Skeletal muscle satellite cell (primary cell): ENCODE results near the gene ABHD6. TPM values are rescaled to one million over a fixed set of nuclear protein-coding genes. Genes with fewer than 3 reads are reported as not detected.

Experiments used
- H3K27me3 ChIP-seq: 2 replicates; pipeline ENCODE4 v1.7.0; 2013; ENCODE audit warnings: low read length; ENCODE audit not compliant: control insufficient read depth, insufficient read depth
- H3K36me3 ChIP-seq: 2 replicates; pipeline ENCODE4 v1.7.0; 2013; ENCODE audit warnings: mild to moderate bottlenecking, control low read depth, low read length; ENCODE audit not compliant: insufficient read depth
- H3K4me1 ChIP-seq: 2 replicates; pipeline ENCODE4 v1.7.0; 2013; ENCODE audit warnings: low read length; ENCODE audit not compliant: control insufficient read depth, insufficient read depth
- H3K4me2 ChIP-seq: 2 replicates; pipeline ENCODE4 v1.7.0; 2013; ENCODE audit warnings: mild to moderate bottlenecking, low read length
- H3K4me3 ChIP-seq: 2 replicates; pipeline ENCODE4 v1.7.0; 2013; ENCODE audit warnings: low read length
- H3K9ac ChIP-seq: 2 replicates; pipeline ENCODE4 v1.7.0; 2013; ENCODE audit warnings: mild to moderate bottlenecking, low read depth, low read length, moderate library complexity
- H3K9me3 ChIP-seq: replicated peaks from 2 replicates; pipeline ENCODE4 v1.7.0; 2013; ENCODE audit warnings: mild to moderate bottlenecking, control low read depth, low read length
- total RNA-seq: library from RNA; depleted of rRNA; stranded (reverse); fragments of >200 nt; gene quantifications from 2 replicates; pipeline ENCODE4 v1.2.3, GENCODE V29; 2012; rRNA removed

The ABHD6 gene, protein sequence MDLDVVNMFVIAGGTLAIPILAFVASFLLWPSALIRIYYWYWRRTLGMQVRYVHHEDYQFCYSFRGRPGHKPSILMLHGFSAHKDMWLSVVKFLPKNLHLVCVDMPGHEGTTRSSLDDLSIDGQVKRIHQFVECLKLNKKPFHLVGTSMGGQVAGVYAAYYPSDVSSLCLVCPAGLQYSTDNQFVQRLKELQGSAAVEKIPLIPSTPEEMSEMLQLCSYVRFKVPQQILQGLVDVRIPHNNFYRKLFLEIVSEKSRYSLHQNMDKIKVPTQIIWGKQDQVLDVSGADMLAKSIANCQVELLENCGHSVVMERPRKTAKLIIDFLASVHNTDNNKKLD
- total RNA-seq, result 5.0 and 5.1 TPM in 2 replicates

- H3K4me3 ChIP-seq, result peak within 1 kb of the TSS; percentile 96
- H3K4me1 ChIP-seq, result peaks cover 11% of the 10 kb centered on the region
- H3K36me3 ChIP-seq, result no peaks in the 10 kb centered on the region
- peak within 1 kb of the TSS; percentile 77 for H3K9ac ChIP-seq
- H3K4me2 ChIP-seq, result peak within 1 kb of the TSS; percentile 100
- H3K27me3 ChIP-seq, result peaks cover 15% of the 10 kb centered on the region
- H3K9me3 ChIP-seq, result no peaks in the 10 kb centered on the region
Observed at GRCh38 chr3:58237238-58237940, at the start of gene ABHD6. Gene ABHD6 (plus strand): TSS chr3:58237792. CDS start chr3:58256587, 18,795 bp downstream.

GRCh38 chr3:58188173-58188564 lies 49.4 kb upstream of the ABHD6 start:
- Histone ChIP-seq H3K27me3 (peaks cover 26% of the 10 kb centered on the region), H3K4me2 (no peak overlapping the region), H3K9me3 (no peaks in the 10 kb centered on the region), H3K9ac (no peak overlapping the region), H3K4me3 (no peak overlapping the region), H3K4me1 (no peaks in the 10 kb centered on the region), H3K36me3 (no peaks in the 10 kb centered on the region)

GRCh38 chr3:58188921-58189451 lies 48.6 kb upstream of the ABHD6 start:
- no peak overlapping the region for H3K4me2 ChIP-seq
- no peak overlapping the region for H3K4me3 ChIP-seq
- peaks cover 18% of the 10 kb centered on the region for H3K27me3 ChIP-seq
- H3K36me3 ChIP-seq, result no peaks in the 10 kb centered on the region
- no peak overlapping the region for H3K9ac ChIP-seq
- no peaks in the 10 kb centered on the region for H3K4me1 ChIP-seq
- no peaks in the 10 kb centered on the region for H3K9me3 ChIP-seq

DNA sequence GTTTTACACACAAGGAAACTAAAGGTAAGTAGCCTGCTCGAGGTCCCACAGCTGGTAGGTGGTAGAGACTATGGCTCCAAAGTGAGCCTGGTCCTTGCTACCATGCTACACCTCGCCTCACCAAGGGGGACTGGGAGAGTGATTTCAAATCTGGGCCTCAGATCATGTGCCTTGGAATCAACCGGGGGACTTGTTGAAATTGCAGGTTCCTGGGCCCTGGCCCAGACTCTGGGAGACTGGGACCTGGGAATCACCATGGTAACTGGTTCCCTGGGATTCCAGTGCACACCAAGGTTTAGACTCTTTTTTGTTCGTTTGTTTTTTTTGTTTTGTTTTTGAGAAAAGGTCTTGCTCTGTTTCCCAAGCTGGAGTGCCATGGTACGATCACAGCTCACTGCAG lies 47.9 kb upstream of the ABHD6 start:
- H3K27me3 ChIP-seq, result peaks cover 13% of the 10 kb centered on the region
- no peak overlapping the region for H3K4me3 ChIP-seq
- H3K9me3 ChIP-seq, result no peaks in the 10 kb centered on the region
- no peak overlapping the region for H3K9ac ChIP-seq
- no peaks in the 10 kb centered on the region for H3K36me3 ChIP-seq
- no peak overlapping the region for H3K4me2 ChIP-seq
- H3K4me1 ChIP-seq, result no peaks in the 10 kb centered on the region

GRCh38 chr3:58190291-58190690 lies 47.3 kb upstream of the ABHD6 start:
- Histone ChIP-seq H3K9ac (no peak overlapping the region), H3K4me3 (no peak overlapping the region), H3K4me1 (no peaks in the 10 kb centered on the region), H3K27me3 (peaks cover 10% of the 10 kb centered on the region), H3K4me2 (no peak overlapping the region), H3K9me3 (no peaks in the 10 kb centered on the region), H3K36me3 (no peaks in the 10 kb centered on the region)

DNA sequence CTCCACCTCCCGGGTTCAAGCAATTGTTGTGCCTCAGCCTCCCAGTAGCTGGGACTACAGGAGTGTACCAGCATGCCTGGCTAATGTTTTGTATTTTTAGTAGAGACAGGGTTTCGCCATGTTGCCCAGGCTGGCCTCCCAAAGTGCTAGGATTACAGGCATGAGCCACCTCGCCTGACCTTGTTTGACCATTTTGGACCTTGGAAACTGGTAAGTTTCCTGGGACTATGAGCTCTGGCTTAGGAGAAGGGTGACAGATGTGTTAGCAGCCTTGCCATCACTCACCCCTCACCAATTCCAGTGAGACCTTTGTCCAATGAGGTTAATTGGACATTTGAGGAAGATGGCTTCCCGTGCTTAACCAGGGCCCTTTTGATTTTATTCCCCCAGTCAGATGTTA lies 46.7 kb upstream of the ABHD6 start:
- Histone ChIP-seq H3K4me3 (no peak overlapping the region), H3K9ac (no peak overlapping the region), H3K27me3 (peaks cover 8% of the 10 kb centered on the region), H3K4me1 (no peaks in the 10 kb centered on the region), H3K36me3 (no peaks in the 10 kb centered on the region), H3K9me3 (no peaks in the 10 kb centered on the region), H3K4me2 (no peak overlapping the region)

DNA sequence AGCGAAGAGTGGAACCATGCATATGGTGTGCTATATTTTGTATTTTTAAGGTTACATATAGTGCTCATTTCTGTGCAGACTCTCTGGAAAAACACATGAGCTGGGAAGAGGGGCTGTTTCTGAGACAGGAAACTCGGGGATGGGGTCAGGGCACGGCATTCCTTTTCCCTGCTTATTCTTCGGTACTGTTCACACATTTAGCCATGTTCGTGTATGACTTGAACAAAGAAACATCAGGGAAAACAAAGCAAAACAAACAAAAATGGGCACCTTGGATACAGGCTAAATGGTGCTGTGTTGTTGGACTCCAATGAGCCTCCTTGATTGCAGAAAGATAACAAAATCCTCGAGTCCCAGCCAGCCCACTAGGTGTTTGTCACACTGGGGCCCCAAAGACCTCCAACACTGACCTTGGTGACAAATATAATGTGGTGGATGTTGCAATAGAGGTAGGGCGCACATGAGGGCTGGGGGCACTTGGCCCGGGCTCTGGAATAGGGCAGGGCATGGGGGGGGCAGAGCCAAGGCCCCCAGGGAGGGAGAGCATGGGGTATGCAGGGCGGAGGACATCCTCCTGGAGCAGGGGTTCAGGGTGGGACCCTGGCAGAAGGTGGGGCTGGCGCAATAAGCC lies 46.1 kb upstream of the ABHD6 start:
- H3K4me2 ChIP-seq, result no peak overlapping the region
- H3K9me3 ChIP-seq, result no peaks in the 10 kb centered on the region
- H3K36me3 ChIP-seq, result no peaks in the 10 kb centered on the region
- H3K9ac ChIP-seq, result no peak overlapping the region
- H3K4me1 ChIP-seq, result no peaks in the 10 kb centered on the region
- no peak overlapping the region for H3K4me3 ChIP-seq
- peaks cover 3% of the 10 kb centered on the region for H3K27me3 ChIP-seq

DNA sequence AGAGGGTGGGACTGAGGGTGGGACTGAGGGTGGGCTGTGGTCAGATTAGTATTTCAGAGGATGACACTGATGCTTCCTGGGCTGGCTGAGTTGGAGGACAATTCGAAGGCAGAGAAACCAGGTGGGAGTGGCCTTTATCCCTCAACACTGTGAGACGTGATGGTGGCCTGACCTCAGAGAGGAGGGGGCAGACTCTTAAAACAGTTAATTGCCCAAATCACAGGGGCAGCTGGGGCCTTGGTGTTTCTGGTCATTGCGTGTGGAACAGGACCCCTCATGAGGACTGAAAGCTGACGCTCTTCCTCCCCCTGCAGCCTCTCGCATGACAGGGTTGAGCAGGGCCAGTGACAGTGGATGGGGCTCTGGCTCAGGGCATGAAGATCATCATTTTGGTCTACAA lies 45.5 kb upstream of the ABHD6 start:
- Histone ChIP-seq H3K9me3 (no peaks in the 10 kb centered on the region), H3K9ac (no peak overlapping the region), H3K4me1 (no peaks in the 10 kb centered on the region), H3K4me2 (no peak overlapping the region), H3K27me3 (no peaks in the 10 kb centered on the region), H3K4me3 (no peak overlapping the region), H3K36me3 (no peaks in the 10 kb centered on the region)

- H3K9ac ChIP-seq, result no peak overlapping the region
- no peaks in the 10 kb centered on the region for H3K9me3 ChIP-seq
- no peaks in the 10 kb centered on the region for H3K4me1 ChIP-seq
- no peak overlapping the region for H3K4me2 ChIP-seq
- no peaks in the 10 kb centered on the region for H3K36me3 ChIP-seq
- H3K27me3 ChIP-seq, result no peaks in the 10 kb centered on the region
- no peak overlapping the region for H3K4me3 ChIP-seq
Observed at GRCh38 chr3:58193682-58194407, 43.7 kb upstream of the ABHD6 start.

- no peak overlapping the region for H3K4me2 ChIP-seq
- no peak overlapping the region for H3K9ac ChIP-seq
- peaks cover 15% of the 10 kb centered on the region for H3K27me3 ChIP-seq
- no peaks in the 10 kb centered on the region for H3K36me3 ChIP-seq
- H3K4me3 ChIP-seq, result no peak overlapping the region
- no peaks in the 10 kb centered on the region for H3K4me1 ChIP-seq
- H3K9me3 ChIP-seq, result no peaks in the 10 kb centered on the region
Observed at GRCh38 chr3:58197588-58197987, 40.0 kb upstream of the ABHD6 start.

GRCh38 chr3:58198362-58198761 lies 39.2 kb upstream of the ABHD6 start:
- H3K36me3 ChIP-seq, result no peaks in the 10 kb centered on the region
- no peaks in the 10 kb centered on the region for H3K4me1 ChIP-seq
- H3K27me3 ChIP-seq, result peaks cover 20% of the 10 kb centered on the region
- H3K4me3 ChIP-seq, result no peak overlapping the region
- H3K9me3 ChIP-seq, result no peaks in the 10 kb centered on the region
- no peak overlapping the region for H3K9ac ChIP-seq
- no peak overlapping the region for H3K4me2 ChIP-seq
